Endodermal cell (in vitro differentiated cells): ENCODE results near the gene CRIP2. TPM values are rescaled to one million over a fixed set of nuclear protein-coding genes. Genes with fewer than 3 reads are reported as not detected.

ENCODE experiments used
- DNase-seq: peaks from one replicate; pipeline ENCODE4 v3.0.0-alpha.2; 2017
- H3K27ac ChIP-seq: 2 replicates; pipeline ENCODE4 v1.5.1; 2013; ENCODE audit warnings: mild to moderate bottlenecking, low read depth, low read length, moderate library complexity
- H3K27me3 ChIP-seq: 2 replicates; pipeline ENCODE4 v1.6.1; 2013; ENCODE audit warnings: mild to moderate bottlenecking, low read length, moderate library complexity; ENCODE audit not compliant: insufficient read depth, control insufficient read depth, poor library complexity, severe bottlenecking
- H3K36me3 ChIP-seq: 2 replicates; pipeline ENCODE4 v1.7.0; 2013; ENCODE audit warnings: mild to moderate bottlenecking, low read length, moderate library complexity; ENCODE audit not compliant: control insufficient read depth, insufficient read depth
- H3K4me1 ChIP-seq: one replicate; pipeline ENCODE4 v1.7.0; 2013; ENCODE audit warnings: low read length; ENCODE audit not compliant: control insufficient read depth, insufficient read depth
- H3K4me3 ChIP-seq: 2 replicates; pipeline ENCODE4 v1.5.1; 2013; ENCODE audit warnings: mild to moderate bottlenecking, low read length, moderate library complexity
- H3K9ac ChIP-seq: 2 replicates; pipeline ENCODE4 v1.6.1; 2013; ENCODE audit warnings: mild to moderate bottlenecking, low read length, moderate library complexity; ENCODE audit not compliant: poor library complexity, severe bottlenecking; ENCODE audit errors: extremely low read depth
- H3K9me3 ChIP-seq: 2 replicates; pipeline ENCODE4 v1.6.1; 2013; ENCODE audit warnings: mild to moderate bottlenecking, low read length, moderate library complexity; ENCODE audit not compliant: control insufficient read depth
- H3K27ac Mint-ChIP-seq: 2 replicates; pipeline ENCODE4 v1.8.0; 2020; ENCODE audit warnings: mixed read lengths
- H3K27me3 Mint-ChIP-seq: 2 replicates; pipeline ENCODE4 v1.8.0; 2021; ENCODE audit warnings: mild to moderate bottlenecking, mixed read lengths; ENCODE audit not compliant: insufficient read depth
- H3K36me3 Mint-ChIP-seq: 2 replicates; pipeline ENCODE4 v1.8.0; 2020; ENCODE audit warnings: low read depth, mixed read lengths
- H3K4me1 Mint-ChIP-seq: 2 replicates; pipeline ENCODE4 v1.8.0; 2020; ENCODE audit warnings: mixed read lengths
- H3K4me3 Mint-ChIP-seq: 2 replicates; pipeline ENCODE4 v1.8.0; 2020; ENCODE audit warnings: mild to moderate bottlenecking, moderate library complexity, mixed read lengths
- H3K9me3 Mint-ChIP-seq: 2 replicates; pipeline ENCODE4 v1.8.0; 2020; ENCODE audit warnings: mild to moderate bottlenecking, mixed read lengths
- WGBS, 2 experiments: methylation state at CpG; one replicate each; pipeline versions ENCODE4 v1.1.5 to v1.1.7; 2013; ENCODE audit warnings: missing lambda C conversion rate in 2 of 2, mixed read lengths in 1 of 2; ENCODE audit not compliant: insufficient coverage in 1 of 2, insufficient read length in 1 of 2; 5-methylcytosine and 5-hydroxymethylcytosine counted together
- total RNA-seq, 2 donors: library from RNA; stranded (reverse); fragmentation: NEBNext Ultra II Directional in 1 of 2; extraction: Animal tissue kit (Norgen Biotek cat#: 25700) in 1 of 2; gene quantifications; 2 replicates in 1 of 2; 3 replicates in 1 of 2; pipeline ENCODE4 v1.2.1, GENCODE V29; 2021
- TF ChIP-seq, protein P1 (sequence below): fragments of 200-600 bp; sonication (generic); conservative IDR thresholded peaks from 2 replicates; pipeline ENCODE4 v1.5.0; 2021; ENCODE audit warnings: antibody characterized with exemption, mild to moderate bottlenecking

Gene CRIP2
- total RNA-seq, 2 donors from 2014 or later = 3.9 to 5.3 TPM

DNA sequence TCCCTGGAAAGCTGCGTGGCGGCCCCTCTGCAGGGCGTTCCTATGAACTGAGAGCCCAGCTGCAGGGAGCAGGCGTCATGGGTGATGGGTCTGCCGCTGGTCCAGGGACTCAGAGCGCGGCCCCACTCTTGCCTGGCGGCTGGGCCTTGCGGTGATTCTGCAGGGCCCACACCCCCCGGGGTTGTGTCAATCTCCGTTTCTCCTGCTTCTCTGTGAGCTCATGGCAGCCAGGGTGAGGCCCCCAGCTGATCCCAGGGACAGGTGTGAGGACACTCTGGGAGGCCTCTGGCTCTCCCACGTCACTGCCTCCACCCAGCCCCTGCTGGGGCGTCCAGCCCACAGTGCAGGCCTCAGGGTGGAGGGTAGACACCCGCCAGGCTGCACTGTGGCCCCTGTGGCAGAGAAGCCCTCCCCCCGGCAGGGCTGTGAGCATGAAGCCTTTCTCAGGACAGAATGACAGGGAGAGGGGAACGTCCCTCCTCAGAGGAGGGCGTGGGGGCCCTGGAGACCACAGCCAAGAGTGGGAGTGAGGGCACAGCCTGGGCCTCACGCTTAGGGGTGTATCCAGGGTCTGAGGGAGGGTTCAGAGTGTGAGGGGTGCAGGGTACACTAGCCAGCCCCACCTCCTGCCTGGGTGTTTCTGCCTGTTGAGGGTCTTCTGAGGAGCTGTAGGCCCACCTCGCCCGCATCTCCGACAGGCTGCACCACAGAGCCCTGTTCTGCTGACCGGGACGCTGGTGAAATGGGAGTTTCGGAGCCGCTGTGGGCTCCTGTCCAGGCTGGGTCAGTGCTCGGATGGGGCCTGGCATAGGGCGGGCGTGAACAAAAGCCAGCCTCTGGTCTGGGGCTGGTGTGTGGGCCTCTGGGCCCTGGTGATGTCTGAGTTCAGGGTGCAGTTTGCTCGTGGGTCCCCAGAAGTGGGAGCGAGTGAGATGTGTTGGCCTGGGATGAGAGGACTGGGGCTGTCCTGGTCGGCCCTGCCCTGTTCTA lies 26.7 kb upstream of the CRIP2 start:
- H3K27me3 ChIP-seq = no peaks in the 10 kb centered on the region
- H3K9me3 Mint-ChIP-seq = no peaks in the 10 kb centered on the region
- H3K27ac ChIP-seq = peak overlapping the region; percentile 53
- H3K4me3 Mint-ChIP-seq = no peak overlapping the region
- no peaks in the 10 kb centered on the region for H3K4me1 Mint-ChIP-seq
- H3K9ac ChIP-seq = no peak overlapping the region
- no peak overlapping the region for H3K4me3 ChIP-seq
- H3K4me1 ChIP-seq = no peaks in the 10 kb centered on the region
- no peak for DNase-seq
- 95 to 96% methylated on average over 22 to 31 of the region's 31 CpGs for WGBS, 2 experiments
- H3K9me3 ChIP-seq = no peaks in the 10 kb centered on the region
- H3K27me3 Mint-ChIP-seq = no peaks in the 10 kb centered on the region
- peaks cover 39% of the 10 kb centered on the region for H3K36me3 ChIP-seq
- peaks cover 30% of the 10 kb centered on the region for H3K36me3 Mint-ChIP-seq
- H3K27ac Mint-ChIP-seq = no peak overlapping the region
- TF ChIP-seq, protein P1, sequence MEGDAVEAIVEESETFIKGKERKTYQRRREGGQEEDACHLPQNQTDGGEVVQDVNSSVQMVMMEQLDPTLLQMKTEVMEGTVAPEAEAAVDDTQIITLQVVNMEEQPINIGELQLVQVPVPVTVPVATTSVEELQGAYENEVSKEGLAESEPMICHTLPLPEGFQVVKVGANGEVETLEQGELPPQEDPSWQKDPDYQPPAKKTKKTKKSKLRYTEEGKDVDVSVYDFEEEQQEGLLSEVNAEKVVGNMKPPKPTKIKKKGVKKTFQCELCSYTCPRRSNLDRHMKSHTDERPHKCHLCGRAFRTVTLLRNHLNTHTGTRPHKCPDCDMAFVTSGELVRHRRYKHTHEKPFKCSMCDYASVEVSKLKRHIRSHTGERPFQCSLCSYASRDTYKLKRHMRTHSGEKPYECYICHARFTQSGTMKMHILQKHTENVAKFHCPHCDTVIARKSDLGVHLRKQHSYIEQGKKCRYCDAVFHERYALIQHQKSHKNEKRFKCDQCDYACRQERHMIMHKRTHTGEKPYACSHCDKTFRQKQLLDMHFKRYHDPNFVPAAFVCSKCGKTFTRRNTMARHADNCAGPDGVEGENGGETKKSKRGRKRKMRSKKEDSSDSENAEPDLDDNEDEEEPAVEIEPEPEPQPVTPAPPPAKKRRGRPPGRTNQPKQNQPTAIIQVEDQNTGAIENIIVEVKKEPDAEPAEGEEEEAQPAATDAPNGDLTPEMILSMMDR = no peak

DNA sequence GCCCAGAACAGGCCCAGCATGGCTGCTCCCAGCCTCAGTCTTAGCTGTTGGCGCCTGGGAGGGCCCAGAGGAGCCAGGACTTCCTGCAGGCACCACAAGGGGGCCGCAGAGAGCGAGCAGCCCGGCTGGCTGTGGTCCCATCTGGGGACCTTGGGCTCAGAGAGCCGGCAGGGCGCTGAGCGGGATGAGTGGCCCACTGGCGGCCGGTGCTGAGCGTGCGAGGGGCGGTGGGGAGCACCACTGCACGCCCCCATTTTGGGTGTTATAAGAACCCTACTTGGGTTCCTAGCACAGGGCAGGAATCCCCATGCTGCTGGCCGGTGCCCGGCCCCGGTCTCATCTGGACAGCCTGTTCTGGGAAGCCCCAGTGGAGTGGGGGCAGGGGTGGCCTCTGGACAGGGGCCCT lies 25.9 kb upstream of the CRIP2 start:
- Histone ChIP-seq H3K9ac (no peak overlapping the region), H3K4me3 (no peak overlapping the region), H3K27me3 (no peaks in the 10 kb centered on the region), H3K27ac (no peak overlapping the region), H3K9me3 (no peaks in the 10 kb centered on the region), H3K4me1 (no peaks in the 10 kb centered on the region), H3K36me3 (peaks cover 37% of the 10 kb centered on the region)
- no peaks in the 10 kb centered on the region for H3K27me3 Mint-ChIP-seq
- no peak overlapping the region for H3K27ac Mint-ChIP-seq
- peak; percentile 93 for DNase-seq
- H3K36me3 Mint-ChIP-seq = peaks cover 30% of the 10 kb centered on the region
- TF ChIP-seq, protein P1 = peak; percentile 87
- 83 to 88% methylated on average over 10 to 16 of the region's 16 CpGs for WGBS, 2 experiments
- H3K9me3 Mint-ChIP-seq = no peaks in the 10 kb centered on the region
- no peaks in the 10 kb centered on the region for H3K4me1 Mint-ChIP-seq
- H3K4me3 Mint-ChIP-seq = no peak overlapping the region

DNA sequence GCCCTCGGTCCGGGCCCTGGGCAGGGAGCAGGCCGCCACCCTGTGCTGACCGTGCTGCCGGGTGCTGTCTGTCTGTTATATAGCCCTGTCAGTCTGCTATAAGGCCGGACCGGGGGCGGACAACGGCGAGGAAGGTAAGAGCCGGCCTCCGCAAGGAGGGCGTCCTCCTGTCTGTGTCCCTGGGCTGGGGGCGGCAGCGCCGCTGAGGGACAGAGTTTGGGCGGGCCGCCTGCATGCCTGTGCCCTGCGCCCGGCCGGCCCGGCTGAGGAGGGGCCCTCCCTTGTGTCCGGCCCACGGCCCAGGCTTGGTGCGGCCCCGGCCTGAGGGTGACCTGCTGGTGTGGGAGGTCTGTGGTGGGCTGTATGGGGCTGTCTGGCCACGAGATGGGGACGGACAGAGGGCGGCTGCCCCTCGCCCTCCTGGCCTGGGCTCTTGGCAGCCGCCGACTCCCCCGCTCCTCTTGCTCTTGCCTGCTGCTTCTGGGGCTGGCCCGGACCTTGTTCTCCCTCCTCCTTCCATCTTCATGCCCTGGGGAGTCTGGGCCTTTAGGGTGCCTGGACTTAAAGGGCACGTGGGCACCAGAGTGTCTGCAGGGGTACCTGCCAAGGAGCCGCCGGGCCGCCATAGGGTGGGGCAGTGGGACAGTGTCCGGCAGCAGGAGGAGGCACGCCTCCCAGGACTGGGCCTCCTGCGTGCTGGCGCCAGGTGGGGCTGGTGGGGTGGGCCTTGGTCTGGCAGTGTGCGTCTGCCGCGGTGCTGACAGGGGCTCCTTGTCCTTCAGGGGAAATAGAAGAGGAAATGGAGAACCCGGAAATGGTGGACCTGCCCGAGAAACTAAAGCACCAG lies 25.1 kb upstream of the CRIP2 start:
- Mint-ChIP-seq H3K4me3 (no peak overlapping the region), H3K36me3 (peaks cover 36% of the 10 kb centered on the region), H3K4me1 (no peaks in the 10 kb centered on the region), H3K27ac (no peak overlapping the region), H3K27me3 (no peaks in the 10 kb centered on the region), H3K9me3 (no peaks in the 10 kb centered on the region)
- no peak overlapping the region for H3K27ac ChIP-seq
- no peaks in the 10 kb centered on the region for H3K27me3 ChIP-seq
- WGBS, 2 experiments = 96 to 98% methylated on average over 20 to 47 of the region's 47 CpGs
- no peaks in the 10 kb centered on the region for H3K4me1 ChIP-seq
- TF ChIP-seq, protein P1 = no peak
- H3K4me3 ChIP-seq = no peak overlapping the region
- no peak for DNase-seq
- H3K36me3 ChIP-seq = peaks cover 41% of the 10 kb centered on the region
- no peaks in the 10 kb centered on the region for H3K9me3 ChIP-seq
- H3K9ac ChIP-seq = no peak overlapping the region
